Pulmonary artery endothelial cell (primary cell): ENCODE data around the gene NEK6. TPM values are rescaled to one million over a fixed set of nuclear protein-coding genes. Genes with fewer than 3 reads are reported as not detected.
"Not testable (repeated sequence)": the region's sequence is repeated elsewhere in the genome, so short reads cannot be mapped to it uniquely, and the experiment has no call there.

Experiments
- DNase-seq: peaks from one replicate; pipeline ENCODE4 v3.0.0-alpha.2; 2011; ENCODE audit warnings: low read depth, low spot score
- total RNA-seq: library from RNA; depleted of rRNA; stranded (reverse); fragments of >200 nt; gene quantifications from 2 replicates; pipeline ENCODE4 v1.2.3, GENCODE V29; 2014

Gene NEK6
- total RNA-seq, 1 donor from 2014 or later: 37.5 TPM

GRCh38 chr9:124225945-124226344, 31.8 kb upstream of the NEK6 start:
- DNase-seq: no peak

DNA sequence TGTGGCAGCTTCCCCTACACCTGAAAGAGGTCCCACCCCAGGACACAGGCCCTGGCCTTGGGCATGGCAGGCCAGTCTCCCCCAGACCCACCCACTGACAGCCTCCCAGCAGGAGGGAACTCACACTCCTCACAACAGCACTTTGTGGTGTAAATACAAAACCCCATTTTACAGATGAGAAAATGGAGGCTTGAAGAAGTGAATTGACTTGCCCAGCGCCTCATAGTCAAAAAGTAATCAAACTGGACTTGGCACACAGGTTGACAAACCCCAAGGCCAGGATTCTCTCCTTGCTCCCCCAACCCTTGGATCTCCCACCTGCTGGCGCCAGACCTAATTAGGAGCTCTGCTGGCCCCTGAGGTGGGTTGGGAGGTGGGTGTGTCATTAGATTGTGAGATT, 29.2 kb upstream of the NEK6 start:
- DNase-seq: no peak

DNA sequence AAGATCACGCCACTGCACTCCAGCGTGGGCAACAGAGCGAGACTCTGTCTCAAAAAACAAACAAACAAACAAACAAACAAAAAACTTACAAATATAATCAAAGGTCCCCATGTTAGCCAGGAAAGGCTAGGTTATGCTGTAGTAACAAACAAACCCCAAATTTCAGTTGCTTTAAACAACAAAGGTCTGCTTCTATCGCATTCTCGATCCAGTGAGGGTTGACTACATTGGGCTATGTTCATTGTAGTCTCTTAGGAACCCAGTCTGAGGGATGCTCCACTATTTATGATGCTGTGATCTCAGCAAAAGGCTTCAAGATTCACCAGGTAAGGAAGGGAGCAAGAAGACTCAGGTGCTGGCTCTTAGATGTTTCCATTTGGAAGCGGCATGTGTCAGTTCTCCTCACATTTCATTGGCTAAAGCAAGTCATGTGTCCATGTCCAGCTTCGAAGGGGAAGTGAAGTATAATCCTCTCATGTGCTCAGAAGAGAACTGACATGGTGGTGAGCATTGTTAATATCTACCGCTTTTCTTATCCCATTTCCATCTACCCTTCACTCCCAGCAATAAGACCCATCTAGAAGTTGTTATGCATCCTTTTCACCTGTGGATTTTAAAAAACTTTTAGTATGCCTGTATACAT, 26.5 kb upstream of the NEK6 start:
- no peak for DNase-seq

GRCh38 chr9:124238546-124239140, 19.1 kb upstream of the NEK6 start:
- no peak for DNase-seq

- DNase-seq: no peak
Observed at GRCh38 chr9:124239249-124240073, 18.3 kb upstream of the NEK6 start.

DNA sequence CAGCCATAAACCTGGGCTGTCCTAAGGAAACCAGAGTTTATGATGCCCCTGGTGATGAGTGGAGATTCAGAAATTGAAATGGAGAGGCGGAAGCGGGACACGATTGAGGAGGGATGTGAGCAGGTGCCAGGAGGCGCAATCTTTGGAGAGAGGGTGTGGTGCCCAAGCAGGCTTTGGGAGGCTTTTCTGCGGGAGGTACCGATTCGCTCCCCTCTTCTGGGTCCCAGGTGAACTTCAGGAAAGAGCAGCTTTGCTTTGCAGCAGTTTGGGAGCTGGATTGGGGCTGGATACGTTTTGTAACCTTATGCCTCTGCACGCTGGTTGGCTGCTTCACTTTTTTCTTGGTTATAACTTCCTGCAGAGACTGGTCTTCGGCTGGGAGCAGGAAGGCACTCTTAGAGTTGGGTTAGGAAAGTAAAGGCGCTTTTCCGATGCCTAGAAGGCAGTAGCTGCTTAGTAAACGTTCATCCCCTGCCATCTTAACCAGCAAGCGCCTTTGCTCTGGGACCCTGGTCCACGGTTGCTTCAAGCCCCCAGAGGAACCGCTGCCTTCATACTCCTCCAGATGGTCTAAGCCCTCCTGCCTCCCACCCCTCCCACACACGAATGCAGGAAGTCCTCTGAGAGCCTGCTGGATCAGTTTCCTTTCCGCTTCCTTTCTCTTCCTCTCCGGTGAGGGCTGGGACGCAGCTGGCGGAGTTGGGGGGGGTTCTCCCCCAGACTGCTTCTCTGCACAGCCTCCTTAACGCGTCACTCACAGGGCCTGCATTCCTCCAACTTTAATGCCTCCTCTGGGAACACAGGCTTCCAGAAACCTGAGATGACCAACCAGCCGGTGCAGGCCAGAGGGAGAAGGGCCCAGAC, 15.2 kb upstream of the NEK6 start:
- DNase-seq: no peak

DNA sequence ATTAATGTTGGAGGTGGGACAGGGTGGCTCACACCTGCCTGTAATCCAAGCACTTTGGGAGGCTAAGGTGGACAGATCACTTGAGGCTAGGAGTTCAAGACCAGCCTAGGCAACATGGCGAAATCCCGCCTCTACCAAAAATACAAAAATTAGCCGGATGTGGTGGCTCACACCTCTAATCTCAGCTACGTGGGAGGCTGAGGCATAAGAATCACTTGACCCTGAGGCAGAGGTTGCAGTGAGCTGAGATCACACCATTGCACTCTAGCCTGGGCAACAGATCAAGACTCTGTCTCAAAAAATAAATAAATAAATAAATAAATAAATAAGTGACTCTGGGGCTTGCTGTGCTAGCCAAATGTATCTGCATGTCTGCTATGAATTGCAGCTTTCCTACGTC, 10.4 kb upstream of the NEK6 start:
- not testable (repeated sequence) for DNase-seq

GRCh38 chr9:124248066-124248465, 9.7 kb upstream of the NEK6 start:
- DNase-seq: no peak

DNA sequence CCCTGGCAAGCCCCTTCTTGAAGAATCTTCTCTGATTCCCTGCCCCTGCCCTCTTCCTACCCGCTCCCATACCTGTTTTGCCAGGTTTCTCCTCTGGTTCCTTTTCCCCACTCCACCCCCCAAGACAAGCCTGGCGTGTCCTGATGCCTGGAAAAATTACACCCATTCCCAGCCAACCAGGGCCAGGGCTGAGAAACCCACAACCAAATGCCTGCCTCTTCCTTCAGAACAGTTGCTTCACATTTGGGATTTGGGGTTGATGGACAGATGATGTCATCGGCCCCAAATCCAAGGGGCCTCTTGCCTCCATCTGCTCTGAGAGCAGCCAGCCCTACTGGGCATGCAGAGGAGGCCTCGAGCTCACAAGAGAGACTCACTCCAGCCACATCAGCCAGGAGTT, 8.8 kb upstream of the NEK6 start:
- no peak for DNase-seq

- no peak for DNase-seq
Observed at GRCh38 chr9:124251204-124251603, 6.5 kb upstream of the NEK6 start.

- no peak for DNase-seq
Observed at GRCh38 chr9:124251605-124252378, 6.0 kb upstream of the NEK6 start.

DNA sequence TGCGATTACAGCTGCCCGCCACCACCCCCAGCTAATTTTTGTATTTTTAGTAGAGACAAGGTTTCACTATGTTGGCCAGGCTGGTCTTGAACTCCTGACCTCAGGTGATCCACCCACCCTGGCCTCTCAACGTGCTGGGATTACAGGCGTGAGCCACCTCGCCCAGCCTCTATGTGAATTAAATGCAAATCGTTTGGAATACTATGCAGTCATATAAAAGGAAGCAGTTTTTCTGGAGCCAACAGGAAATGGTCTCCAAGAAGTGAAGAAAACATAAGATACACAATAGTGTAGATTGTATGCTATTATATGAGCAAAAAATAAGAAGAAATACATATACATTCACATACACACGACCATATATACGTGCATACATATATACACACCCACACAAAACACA, 4.9 kb upstream of the NEK6 start:
- not testable (repeated sequence) for DNase-seq

DNA sequence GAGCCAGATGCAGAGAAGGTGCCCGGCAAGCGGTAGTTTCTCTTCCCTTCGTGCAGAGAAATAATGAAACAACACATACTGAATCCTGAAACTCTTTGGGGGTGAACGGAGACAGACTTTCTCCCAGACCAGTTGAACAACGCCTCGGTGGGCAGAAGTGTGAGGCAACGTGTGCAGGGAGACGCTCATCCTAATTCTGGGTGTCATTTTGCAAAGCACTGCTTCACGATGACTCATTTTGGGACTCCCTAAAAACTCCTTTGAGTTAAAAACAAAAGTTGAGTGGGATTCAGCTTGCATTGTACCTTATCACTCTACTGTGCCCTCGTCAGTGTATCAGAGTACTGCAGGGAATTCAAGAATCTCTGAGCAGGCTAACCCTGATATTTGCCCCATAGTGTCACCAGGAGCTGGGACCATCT, 3.5 kb upstream of the NEK6 start:
- no peak for DNase-seq

GRCh38 chr9:124255222-124255621, 2.5 kb upstream of the NEK6 start:
- no peak for DNase-seq

- DNase-seq: no peak
Observed at GRCh38 chr9:124256517-124257069, 1.2 kb upstream of the NEK6 start.

DNA sequence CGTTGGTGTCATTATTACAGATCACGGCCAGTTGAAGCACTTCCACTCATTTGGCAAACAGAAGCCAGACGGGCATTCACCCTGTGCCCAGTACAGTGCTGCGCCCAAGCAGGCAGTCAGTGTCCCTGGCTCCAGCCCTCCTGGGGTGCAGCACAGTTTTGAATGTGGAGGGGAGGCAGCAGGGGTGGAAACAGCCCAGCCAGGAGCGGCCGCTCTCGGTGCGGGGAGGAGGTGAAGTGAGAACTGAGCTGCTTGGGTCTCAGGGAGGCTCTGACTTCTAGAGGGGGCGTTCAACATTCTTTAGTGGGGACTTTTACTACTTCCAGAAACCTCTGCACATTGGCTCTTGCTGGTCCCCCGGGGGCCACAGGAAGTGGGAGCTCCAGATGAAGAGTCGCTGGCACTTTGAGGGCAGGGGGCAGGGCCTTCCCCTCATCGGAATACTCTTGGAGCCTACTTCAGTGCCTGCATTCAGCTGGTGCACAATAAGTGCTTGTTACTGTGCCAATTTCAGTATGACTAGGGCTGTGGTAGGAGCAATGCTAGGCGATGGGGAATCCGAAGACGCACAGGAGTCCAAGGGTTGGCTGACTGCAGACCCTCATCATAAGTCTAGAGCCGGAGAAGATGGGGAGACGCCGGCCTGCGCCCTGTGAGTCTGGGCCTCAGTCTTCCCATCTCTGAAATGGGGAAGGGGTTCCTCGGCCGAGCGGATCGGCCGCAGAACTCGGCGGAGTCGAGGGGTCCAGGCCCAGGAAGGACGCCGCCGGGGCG, 492 bp upstream of the NEK6 start:
- no peak for DNase-seq

DNA sequence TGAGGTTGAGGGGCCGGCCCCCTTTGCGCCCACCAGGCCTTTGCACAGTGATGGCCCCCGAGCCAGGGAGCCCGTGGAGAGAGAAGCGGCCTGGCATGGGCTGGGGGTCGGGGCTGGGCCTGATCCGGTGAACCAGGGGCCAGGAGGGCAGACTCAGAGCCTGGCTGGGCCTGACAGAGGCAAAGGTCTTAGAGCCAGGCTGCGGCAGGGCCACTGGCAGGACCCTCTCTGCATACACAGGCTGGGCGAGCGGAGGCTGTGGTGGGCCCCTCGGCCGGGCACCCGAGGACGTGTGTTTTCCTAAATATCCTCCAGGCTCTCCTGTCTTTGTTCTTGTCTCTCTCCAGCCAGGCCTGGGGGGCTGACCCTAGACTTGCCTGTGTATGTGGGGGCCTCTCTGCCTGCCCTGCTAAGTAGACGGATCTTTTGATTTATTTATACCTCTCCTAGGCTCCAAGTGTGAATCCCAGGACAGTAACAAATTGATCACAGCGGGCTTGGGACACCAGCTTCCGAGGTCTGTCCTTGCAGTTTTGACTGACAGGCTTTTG, 933 bp downstream of the NEK6 start:
- no peak for DNase-seq

DNA sequence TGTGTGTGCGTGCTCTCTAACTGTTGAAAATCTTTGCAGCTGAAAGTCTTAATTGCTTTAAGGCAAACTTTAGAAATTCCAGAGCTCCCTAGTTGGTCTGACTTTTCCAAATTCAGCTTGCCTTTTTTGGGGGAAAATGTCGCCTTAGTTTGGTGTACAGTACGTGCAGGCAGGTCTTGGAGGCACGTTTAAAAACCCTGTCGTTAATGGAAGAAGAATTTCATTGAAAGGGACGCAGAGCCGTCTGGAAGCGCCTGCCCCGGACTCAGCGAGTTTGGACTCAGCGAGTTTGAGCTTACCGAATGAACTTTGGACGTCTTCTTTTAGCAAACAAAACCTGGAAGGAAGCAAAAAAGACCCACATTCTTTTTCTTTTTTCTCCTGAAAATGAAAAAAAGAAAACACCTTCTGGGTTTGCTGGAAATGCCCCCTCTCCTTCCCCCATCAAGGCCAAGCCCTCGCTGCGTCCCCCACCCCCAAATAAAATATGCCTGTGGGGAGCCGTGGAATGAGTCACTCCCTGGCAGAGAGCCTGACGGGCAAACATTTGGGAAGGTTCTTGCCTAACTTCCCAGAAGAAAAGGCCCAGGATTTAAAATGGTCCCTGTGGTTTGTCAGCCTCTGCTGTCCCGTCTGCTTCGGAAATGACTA, 1.5 kb downstream of the NEK6 start:
- no peak for DNase-seq
